ENCODE measurements around the gene FBLN7. TPM values are rescaled to one million over a fixed set of nuclear protein-coding genes. Genes with fewer than 3 reads are reported as not detected.
A peak's percentile ranks its signal among the peaks of the same experiment; 100 is the strongest.
"Not testable (repeated sequence)": the region's sequence is repeated elsewhere in the genome, so short reads cannot be mapped to it uniquely, and the experiment has no call there.

Gene FBLN7
- total RNA-seq, 3 donors from 2014 or later, result 21.8 to 24.3 (median 23.4) TPM

DNA sequence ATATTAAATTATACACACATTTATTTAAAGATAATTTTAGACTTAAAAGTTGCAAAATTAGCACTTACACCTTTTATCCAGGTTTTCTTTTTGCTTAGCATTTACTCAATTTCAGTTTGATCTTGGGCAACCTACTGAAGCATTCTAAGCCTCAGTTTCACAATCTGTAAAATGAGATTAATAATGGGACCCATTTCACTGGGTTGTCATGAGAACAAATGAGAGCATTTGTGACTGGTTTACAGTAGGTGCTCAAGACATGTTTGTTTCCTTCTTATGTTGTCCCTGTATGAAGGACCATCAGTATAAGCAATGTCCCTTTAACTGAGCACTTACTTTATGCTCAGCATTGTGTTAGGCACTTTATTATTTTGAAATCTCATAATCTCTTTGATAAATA lies 4.8 kb upstream of the FBLN7 start:
- H3K4me3 Mint-ChIP-seq, result no peak overlapping the region
- ATAC-seq, result no peak
- peaks cover 9% of the 10 kb centered on the region for H3K9me3 Mint-ChIP-seq
- peaks cover 16% of the 10 kb centered on the region for H3K27me3 Mint-ChIP-seq (ENCODE audit: low read depth)
- DNase-seq, result no peak
- H3K36me3 Mint-ChIP-seq (ENCODE audit: insufficient read depth), result no peaks in the 10 kb centered on the region
- peaks cover 6% of the 10 kb centered on the region for H3K4me1 Mint-ChIP-seq (ENCODE audit: low read depth)

DNA sequence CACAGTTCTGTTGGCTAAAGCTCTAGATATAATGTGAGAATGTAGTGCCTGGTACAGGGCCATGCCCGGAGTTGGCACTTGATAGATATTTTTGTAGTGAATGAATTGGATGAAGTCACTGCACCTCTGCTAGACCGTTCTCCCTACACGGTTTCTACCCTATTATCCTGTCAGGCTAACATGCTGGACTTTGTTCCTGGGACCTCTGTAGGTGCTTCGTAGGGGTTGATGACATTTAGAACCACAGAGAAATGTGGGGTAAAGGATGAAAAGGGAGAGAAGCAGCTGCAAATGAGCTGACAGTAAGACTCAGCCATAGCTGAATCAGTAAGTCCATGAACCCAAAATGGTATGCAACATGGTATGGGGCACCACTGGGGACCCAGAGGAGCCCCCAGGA lies 4.1 kb upstream of the FBLN7 start:
- peaks cover 16% of the 10 kb centered on the region for H3K27me3 Mint-ChIP-seq (ENCODE audit: low read depth)

DNA sequence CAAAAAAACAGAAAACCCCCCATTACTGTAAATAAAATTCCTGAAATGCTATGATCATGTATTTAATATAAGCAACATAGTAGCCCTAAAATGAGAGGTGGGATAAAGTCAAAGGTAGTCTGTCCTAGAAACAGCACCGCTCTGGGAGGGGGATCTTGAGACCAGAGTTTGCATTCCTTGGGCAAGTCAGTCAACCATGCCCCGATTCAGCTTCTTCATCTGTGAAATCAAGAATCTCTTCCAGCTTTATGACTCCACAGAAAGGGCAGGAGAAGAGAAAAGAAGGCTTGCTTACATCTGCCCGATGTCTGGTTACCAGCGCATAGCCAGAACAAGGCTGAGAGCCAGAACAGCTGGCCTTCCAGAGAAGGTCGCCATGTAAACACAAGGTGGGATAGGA lies 2.1 kb upstream of the FBLN7 start:
- Mint-ChIP-seq H3K4me1 (ENCODE audit: low read depth) (peaks cover 6% of the 10 kb centered on the region), H3K4me3 (no peak overlapping the region), H3K36me3 (ENCODE audit: insufficient read depth) (no peaks in the 10 kb centered on the region), H3K9me3 (peaks cover 8% of the 10 kb centered on the region), H3K27me3 (ENCODE audit: low read depth) (peaks cover 26% of the 10 kb centered on the region)
- ATAC-seq (no peak), DNase-seq (no peak)

More for the DNA sequence above, 4.1 kb upstream of the FBLN7 start:
- DNase-seq (no peak), ATAC-seq (no peak)
- H3K4me1 Mint-ChIP-seq (ENCODE audit: low read depth), result peaks cover 6% of the 10 kb centered on the region
- H3K36me3 Mint-ChIP-seq (ENCODE audit: insufficient read depth), result no peaks in the 10 kb centered on the region
- H3K4me3 Mint-ChIP-seq, result no peak overlapping the region
- peaks cover 8% of the 10 kb centered on the region for H3K9me3 Mint-ChIP-seq

DNA sequence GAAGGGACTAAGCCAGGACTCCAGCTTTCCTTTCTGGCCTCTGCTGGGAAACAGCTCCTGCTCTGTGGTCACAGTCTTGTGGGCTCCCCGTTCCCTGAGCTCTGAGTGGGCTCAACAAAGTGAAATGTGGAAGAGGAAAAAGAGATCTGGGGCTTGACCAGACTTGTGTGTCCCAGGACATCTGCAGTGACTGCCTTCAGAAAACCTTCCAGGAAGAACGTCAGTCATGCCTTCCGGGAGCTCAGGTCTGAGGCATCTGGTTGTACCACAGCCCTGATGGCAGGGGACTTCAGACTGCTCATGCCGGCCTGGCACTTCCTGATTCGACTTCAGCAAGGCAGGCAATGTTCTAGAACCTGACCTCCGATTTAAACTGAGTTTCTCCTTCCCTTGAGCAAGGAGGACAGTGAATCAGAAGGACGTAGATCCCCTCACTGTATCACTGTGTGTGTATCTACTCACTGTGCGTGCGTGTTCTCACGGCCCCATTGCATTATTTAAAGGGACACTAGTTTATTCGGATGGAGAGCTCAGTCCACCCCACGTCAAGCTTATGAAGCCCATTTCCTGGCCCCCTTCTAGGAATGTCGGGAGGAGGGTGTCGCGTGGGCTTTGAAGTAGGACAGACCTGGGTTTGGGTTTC lies 548 bp upstream of the FBLN7 start:
- Mint-ChIP-seq H3K36me3 (ENCODE audit: insufficient read depth) (no peaks in the 10 kb centered on the region), H3K27me3 (ENCODE audit: low read depth) (peaks cover 29% of the 10 kb centered on the region), H3K9me3 (peaks cover 5% of the 10 kb centered on the region), H3K4me1 (ENCODE audit: low read depth) (peaks cover 4% of the 10 kb centered on the region), H3K4me3 (peak overlapping the region; percentile 70)
- ATAC-seq (peak; percentile 39 to 49), DNase-seq (no peak)

DNA sequence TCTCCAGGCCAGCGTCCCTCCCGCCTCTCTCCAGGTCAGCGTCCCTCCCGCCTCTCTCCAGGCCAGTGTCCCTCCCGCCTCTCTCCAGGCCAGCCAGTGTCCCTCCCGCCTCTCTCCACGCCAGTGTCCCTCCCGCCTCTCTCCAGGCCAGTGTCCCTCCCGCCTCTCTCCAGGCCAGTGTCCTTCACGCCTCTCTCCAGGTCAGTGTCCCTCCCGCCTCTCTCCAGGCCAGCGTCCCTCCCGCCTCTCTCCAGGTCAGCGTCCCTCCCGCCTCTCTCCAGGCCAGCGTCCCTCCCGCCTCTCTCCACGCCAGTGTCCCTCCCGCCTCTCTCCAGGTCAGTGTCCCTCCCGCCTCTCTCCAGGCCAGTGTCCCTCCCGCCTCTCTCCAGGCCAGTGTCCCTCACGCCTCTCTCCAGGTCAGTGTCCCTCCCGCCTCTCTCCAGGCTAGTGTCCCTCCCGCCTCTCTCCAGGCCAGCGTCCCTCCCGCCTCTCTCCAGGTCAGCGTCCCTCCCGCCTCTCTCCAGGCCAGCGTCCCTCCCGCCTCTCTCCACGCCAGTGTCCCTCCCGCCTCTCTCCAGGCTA lies 939 bp downstream of the FBLN7 start:
- H3K4me3 Mint-ChIP-seq; H3K4me1 Mint-ChIP-seq (ENCODE audit: low read depth); ATAC-seq; DNase-seq; H3K36me3 Mint-ChIP-seq (ENCODE audit: insufficient read depth); H3K9me3 Mint-ChIP-seq: not testable (repeated sequence)
- H3K27me3 Mint-ChIP-seq (ENCODE audit: low read depth), result peaks cover 31% of the 10 kb centered on the region

DNA sequence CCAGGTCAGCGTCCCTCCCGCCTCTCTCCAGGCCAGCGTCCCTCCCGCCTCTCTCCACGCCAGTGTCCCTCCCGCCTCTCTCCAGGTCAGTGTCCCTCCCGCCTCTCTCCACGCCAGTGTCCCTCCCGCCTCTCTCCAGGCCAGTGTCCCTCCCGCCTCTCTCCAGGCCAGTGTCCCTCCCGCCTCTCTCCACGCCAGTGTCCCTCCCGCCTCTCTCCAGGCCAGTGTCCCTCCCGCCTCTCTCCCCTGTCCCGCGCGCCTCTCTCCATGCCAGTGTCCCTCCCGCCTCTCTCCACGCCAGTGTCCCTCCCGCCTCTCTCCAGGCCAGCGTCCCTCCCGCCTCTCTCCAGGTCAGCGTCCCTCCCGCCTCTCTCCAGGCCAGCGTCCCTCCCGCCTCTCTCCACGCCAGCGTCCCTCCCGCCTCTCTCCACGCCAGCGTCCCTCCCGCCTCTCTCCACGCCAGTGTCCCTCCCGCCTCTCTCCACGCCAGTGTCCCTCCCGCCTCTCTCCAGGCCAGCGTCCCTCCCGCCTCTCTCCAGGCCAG lies 1.5 kb downstream of the FBLN7 start:
- H3K36me3 Mint-ChIP-seq (ENCODE audit: insufficient read depth); H3K4me1 Mint-ChIP-seq (ENCODE audit: low read depth); DNase-seq; ATAC-seq; H3K4me3 Mint-ChIP-seq; H3K9me3 Mint-ChIP-seq: not testable (repeated sequence)
- H3K27me3 Mint-ChIP-seq (ENCODE audit: low read depth), result peaks cover 31% of the 10 kb centered on the region

DNA sequence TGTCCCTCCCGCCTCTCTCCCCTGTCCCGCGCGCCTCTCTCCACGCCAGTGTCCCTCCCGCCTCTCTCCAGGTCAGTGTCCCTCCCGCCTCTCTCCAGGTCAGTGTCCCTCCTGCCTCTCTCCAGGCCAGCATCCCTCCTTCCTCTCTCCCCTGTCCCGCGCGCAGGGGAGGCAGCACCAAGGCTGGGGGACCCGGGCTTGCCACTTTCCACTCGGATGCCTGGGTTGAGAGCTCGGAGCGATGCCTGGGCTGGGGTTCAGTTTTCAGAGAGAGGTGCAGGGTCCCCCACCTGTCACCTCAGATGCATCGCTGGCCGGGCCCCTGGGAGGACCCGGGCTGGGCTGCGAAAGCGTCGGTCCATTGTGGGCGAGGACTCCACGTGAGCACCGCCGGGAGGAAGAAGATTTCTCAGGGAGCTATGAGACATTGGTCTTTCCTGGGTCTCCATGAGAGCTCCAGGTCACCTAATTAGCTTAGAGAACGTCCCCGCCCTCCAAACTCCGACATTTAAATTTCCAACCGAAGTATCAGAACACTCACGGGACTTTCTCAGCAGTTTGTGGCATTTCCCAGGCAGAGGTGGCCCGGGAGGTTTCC lies 2.1 kb downstream of the FBLN7 start:
- peaks cover 31% of the 10 kb centered on the region for H3K27me3 Mint-ChIP-seq (ENCODE audit: low read depth)
- H3K9me3 Mint-ChIP-seq, result no peaks in the 10 kb centered on the region
- DNase-seq (no peak), ATAC-seq (no peak)
- peaks cover 2% of the 10 kb centered on the region for H3K4me1 Mint-ChIP-seq (ENCODE audit: low read depth)
- H3K36me3 Mint-ChIP-seq (ENCODE audit: insufficient read depth), result no peaks in the 10 kb centered on the region
- no peak overlapping the region for H3K4me3 Mint-ChIP-seq

DNA sequence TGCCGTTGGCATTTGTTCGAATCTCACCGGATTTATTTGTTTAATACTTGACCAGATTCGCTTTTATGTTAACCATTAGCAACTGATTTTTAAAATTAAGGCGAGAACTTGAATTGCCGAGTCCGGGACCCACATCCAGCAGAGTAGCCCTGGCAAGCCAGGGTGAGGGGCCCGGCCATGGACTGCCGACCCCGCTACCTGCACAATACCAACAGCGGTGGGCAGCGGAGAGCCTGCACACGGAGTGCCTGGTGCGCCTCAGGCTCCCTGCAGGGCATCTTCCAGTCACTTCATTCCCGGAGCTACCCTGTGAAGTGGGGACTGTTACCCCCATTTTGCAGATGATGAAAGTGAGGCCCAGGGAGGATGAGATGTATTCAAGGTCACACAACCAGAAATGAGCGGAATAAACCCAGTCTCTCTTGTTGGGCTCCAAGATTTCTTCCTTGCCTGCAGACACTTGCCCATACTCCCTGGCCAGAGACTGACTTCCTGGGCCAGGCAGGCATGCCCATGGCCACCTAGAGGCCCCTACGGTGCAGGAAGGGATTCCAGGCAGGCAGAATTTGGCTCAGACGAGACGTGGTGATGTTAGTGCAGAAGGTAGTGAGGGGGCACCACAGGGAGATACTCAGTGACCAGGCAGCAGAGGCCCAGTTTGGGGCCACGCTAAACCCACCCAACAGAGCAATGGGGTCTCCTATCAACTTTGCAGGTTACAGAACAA lies 2.9 kb downstream of the FBLN7 start:
- no peaks in the 10 kb centered on the region for H3K36me3 Mint-ChIP-seq (ENCODE audit: insufficient read depth)
- DNase-seq (no peak), ATAC-seq (no peak)
- peaks cover 2% of the 10 kb centered on the region for H3K4me1 Mint-ChIP-seq (ENCODE audit: low read depth)
- peaks cover 30% of the 10 kb centered on the region for H3K27me3 Mint-ChIP-seq (ENCODE audit: low read depth)
- H3K9me3 Mint-ChIP-seq, result no peaks in the 10 kb centered on the region
- H3K4me3 Mint-ChIP-seq, result no peak overlapping the region

DNA sequence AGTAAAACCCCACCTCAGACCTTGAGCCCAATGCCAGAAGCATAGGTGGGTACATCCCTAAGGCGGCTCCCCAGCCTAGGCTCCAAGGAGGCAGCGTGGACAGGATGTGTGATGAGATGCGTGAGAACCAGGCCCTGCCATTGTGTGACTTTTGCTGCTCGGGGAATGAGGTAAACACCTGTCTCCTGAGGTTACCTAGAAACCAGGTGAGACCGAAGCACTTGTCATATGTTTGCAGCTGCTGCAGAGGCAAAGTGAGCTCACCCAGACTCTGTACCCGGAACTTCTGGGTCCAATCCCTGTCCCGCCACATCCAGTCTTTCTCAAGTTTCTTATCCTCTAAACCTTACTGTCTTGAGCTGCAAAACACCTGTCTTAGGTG lies 3.4 kb downstream of the FBLN7 start:
- H3K9me3 Mint-ChIP-seq, result no peaks in the 10 kb centered on the region
- DNase-seq (no peak), ATAC-seq (no peak)
- peaks cover 25% of the 10 kb centered on the region for H3K27me3 Mint-ChIP-seq (ENCODE audit: low read depth)
- no peaks in the 10 kb centered on the region for H3K36me3 Mint-ChIP-seq (ENCODE audit: insufficient read depth)
- no peak overlapping the region for H3K4me3 Mint-ChIP-seq
- H3K4me1 Mint-ChIP-seq (ENCODE audit: low read depth), result peaks cover 2% of the 10 kb centered on the region

DNA sequence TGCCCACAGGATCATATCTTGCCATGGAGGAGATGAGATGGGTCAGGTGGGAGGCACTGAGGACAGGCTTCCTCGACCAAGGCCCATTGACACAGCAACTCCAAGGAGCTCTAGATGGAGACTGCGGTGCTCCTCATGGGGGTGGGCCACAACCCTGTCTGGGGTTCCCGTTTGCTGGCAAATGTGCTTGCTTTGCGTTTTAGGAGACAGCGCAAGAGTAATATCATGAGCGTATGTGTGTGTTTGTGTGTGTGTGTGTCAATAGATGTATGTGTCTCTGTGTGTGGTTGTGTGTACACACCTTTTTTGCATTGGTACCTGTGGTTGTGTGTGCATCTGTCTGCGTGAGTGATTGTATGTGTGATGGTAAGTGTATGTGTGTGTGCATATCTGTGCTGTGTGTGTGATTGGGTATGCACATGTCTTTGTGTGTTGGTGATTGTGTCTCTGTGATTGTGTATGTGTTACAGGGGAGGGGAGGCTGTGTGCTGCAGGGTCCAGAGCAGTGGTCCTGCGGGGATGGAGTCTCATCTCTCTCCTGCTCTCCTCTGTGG lies 4.4 kb downstream of the FBLN7 start:
- H3K4me1 Mint-ChIP-seq (ENCODE audit: low read depth), result peaks cover under 1% of the 10 kb centered on the region
- H3K9me3 Mint-ChIP-seq, result no peaks in the 10 kb centered on the region
- no peaks in the 10 kb centered on the region for H3K36me3 Mint-ChIP-seq (ENCODE audit: insufficient read depth)
- no peak for ATAC-seq
- H3K4me3 Mint-ChIP-seq, result no peak overlapping the region
- no peak for DNase-seq
- H3K27me3 Mint-ChIP-seq (ENCODE audit: low read depth), result peaks cover 20% of the 10 kb centered on the region

DNA sequence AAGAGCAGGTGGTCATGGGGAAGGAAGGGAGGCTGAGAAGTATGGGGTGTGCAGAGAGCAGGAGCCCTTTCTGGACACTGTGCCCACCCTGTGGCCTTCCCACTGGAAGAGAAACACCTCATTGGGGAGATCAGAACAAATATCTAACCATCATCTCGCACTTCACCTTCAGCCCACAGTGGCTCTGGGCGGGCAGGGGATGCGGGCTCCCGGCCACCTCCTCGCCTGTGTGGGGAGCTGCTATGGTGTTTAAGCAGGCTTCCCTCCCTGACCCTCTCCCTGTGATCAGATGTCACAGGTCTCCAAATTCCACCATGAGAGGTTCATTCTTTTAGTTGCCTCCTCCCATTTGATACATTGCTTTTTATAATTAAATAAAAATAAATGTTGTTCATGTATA lies 5.0 kb downstream of the FBLN7 start:
- Mint-ChIP-seq H3K9me3 (no peaks in the 10 kb centered on the region), H3K36me3 (ENCODE audit: insufficient read depth) (no peaks in the 10 kb centered on the region), H3K27me3 (ENCODE audit: low read depth) (peaks cover 15% of the 10 kb centered on the region), H3K4me1 (ENCODE audit: low read depth) (no peaks in the 10 kb centered on the region), H3K4me3 (no peak overlapping the region)
- ATAC-seq (no peak), DNase-seq (no peak)

DNA sequence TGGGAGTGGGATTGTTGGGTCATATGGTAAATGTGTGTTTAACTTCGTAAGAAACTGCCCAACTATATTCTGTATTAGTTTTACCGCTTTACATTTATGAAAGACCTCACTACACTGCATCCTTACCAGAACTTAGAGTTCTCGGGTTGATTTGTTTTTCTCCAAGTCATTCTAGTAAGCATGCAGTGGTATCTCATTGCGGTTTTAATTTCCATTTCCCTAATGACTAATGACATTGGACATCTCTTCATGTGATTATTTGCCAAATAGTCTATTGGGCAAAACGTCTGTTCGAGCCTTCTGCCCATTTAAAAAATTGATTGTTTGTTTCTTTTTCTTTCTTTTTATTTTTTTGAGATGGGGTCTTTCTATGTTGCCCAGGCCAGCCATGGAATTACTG lies 6.8 kb downstream of the FBLN7 start:
- Mint-ChIP-seq H3K27me3 (ENCODE audit: low read depth) (peaks cover 15% of the 10 kb centered on the region), H3K9me3 (no peaks in the 10 kb centered on the region), H3K4me3 (no peak overlapping the region), H3K4me1 (ENCODE audit: low read depth) (no peaks in the 10 kb centered on the region), H3K36me3 (ENCODE audit: insufficient read depth) (no peaks in the 10 kb centered on the region)
- ATAC-seq, result no peak
- no peak for DNase-seq

DNA sequence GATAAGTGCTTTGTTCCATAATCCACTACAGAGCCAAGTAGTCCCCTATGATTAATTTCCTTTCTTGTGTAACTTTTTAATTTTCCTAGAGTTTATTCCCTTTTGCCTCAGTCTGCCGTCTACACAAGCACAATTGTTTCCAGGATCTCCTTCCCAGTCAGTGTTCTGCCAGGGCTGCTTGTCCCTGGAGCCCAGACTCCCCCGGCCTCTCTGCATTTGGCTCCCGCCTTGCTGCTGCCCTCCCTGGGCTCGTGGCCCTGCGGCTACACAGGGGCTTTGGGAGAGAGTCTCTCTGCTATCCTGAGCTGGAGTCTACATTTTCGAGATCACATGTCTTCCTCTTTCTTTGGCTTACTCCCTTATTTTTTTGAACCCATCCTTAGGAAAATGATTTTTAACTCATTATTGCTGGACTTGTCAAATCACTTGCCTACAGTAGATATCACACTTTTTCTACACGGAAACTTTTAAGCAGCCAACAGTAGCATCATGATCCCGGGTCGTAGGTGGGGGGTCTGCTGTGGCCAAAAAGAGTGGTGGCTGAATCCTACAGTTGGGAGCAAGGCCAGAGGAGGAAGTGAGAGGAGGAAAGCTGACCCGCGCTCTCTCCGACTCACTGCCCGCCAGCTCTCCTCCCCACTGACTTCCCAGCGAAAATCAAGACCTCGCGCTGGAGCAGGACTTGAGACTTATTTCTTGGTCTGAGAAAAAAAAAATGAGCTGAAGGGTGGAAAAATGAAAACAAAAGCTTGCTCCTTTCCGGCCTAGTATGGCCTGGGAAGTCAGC lies 9.4 kb downstream of the FBLN7 start:
- Mint-ChIP-seq H3K27me3 (ENCODE audit: low read depth) (peaks cover 2% of the 10 kb centered on the region), H3K9me3 (no peaks in the 10 kb centered on the region), H3K4me3 (no peak overlapping the region), H3K4me1 (ENCODE audit: low read depth) (no peaks in the 10 kb centered on the region), H3K36me3 (ENCODE audit: insufficient read depth) (no peaks in the 10 kb centered on the region)
- DNase-seq, result no peak
- ATAC-seq, result no peak

DNA sequence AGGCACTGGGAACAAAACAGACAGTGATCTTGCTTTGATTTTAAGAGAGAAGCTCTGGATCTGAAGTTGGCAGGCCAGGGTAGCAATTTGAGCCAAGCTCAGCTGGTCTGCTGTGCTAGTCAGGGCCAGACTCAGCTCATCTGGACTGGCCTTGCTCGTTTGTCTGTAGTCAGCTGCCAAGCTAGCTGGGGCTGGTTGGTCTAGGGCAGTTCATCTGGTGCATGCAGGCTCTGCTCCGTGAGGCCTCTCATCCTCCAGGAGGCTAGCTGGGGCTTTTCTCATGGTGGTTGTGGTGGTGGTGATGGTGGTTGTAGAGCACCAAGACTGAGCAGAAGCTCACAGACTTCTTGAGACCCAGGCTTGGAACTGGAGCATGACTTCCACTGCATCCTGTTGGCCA lies 10.3 kb downstream of the FBLN7 start:
- DNase-seq (no peak), ATAC-seq (no peak)
- no peak overlapping the region for H3K4me3 Mint-ChIP-seq
- H3K9me3 Mint-ChIP-seq, result no peaks in the 10 kb centered on the region
- no peaks in the 10 kb centered on the region for H3K4me1 Mint-ChIP-seq (ENCODE audit: low read depth)
- H3K27me3 Mint-ChIP-seq (ENCODE audit: low read depth), result no peaks in the 10 kb centered on the region
- H3K36me3 Mint-ChIP-seq (ENCODE audit: insufficient read depth), result no peaks in the 10 kb centered on the region
